BJ (cell line): Measurements from ENCODE around the gene SBNO1. TPM values are rescaled to one million over a fixed set of nuclear protein-coding genes. Genes with fewer than 3 reads are reported as not detected.
"Not testable (repeated sequence)": the region's sequence is repeated elsewhere in the genome, so short reads cannot be mapped to it uniquely, and the experiment has no call there.

Experiments
- CTCF ChIA-PET: fragments of 350-600 bp; formaldehyde crosslinking; extraction: SDS; loops from one replicate; lab custom pipeline; 2021; ENCODE audit warnings: antibody characterized with exemption, inconsistent platforms; lab: Yijun Ruan, JAX
- POLR2A ChIA-PET: fragments of 300-600 bp; sonication (Branson Sonifier 250); formaldehyde crosslinking; extraction: SDS; loops from one replicate; lab custom pipeline; 2021; ENCODE audit warnings: antibody characterized with exemption; lab: Charles Lee
- DNase-seq: peaks from one replicate; pipeline ENCODE4 v3.0.0-alpha.2; 2011; ENCODE audit warnings: low read depth
- H3K27me3 ChIP-seq: 2 replicates; pipeline ENCODE4 v1.6.0; 2011; ENCODE audit warnings: low read length; ENCODE audit not compliant: control insufficient read depth, insufficient read depth
- H3K36me3 ChIP-seq: 2 replicates; pipeline ENCODE4 v1.5.1; 2011; ENCODE audit warnings: low read length; ENCODE audit not compliant: control insufficient read depth, insufficient read depth
- H3K4me3 ChIP-seq: 2 replicates; pipeline ENCODE4 v1.5.1; 2011; ENCODE audit warnings: low read depth, mild to moderate bottlenecking, control low read depth, low read length
- polyA plus RNA-seq: library from polyadenylated mRNA; depleted of rRNA; stranded (reverse); fragments of >200 nt; gene quantifications from 2 replicates; pipeline ENCODE4 v1.2.3, GENCODE V29; 2011
- TF ChIP-seq, protein P1 (sequence below): IDR thresholded peaks from 2 replicates; pipeline ENCODE4 v1.5.1; 2011; ENCODE audit warnings: low read depth, mild to moderate bottlenecking, control low read depth, inconsistent platforms, low read length, moderate library complexity; ENCODE audit not compliant: insufficient read depth

The SBNO1 gene
- polyA plus RNA-seq, 1 experiment, result 4.8 TPM

DNA sequence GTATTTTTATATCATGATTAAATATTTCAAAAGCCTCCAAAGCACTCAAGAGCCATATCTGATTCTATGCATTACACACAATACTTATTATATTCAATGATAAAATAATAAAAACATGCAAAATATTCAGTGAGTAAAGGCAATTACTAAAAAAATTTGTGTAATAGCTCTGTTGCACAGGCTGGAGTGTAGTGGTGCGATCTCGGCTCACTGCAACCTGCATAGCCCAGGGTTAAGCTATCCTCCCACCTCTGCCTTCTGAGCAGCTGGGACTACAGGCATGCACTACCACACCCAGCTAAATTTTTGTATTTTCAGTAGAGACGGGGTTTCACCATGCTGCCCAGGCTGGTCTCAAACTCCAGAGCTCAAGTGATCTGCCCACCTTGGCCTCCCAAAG is 45.4 kb downstream of the SBNO1 start:
- CTCF ChIA-PET, result interaction anchor here (0.6 kb wide), 1 partner anchor 28 kb away, joined by 3 read pairs; no protein-coding TSS in a partner anchor
- POLR2A ChIA-PET, result no interaction called here
- Histone ChIP-seq H3K27me3 (no peaks in the 10 kb centered on the region), H3K4me3 (no peak overlapping the region), H3K36me3 (peaks cover 10% of the 10 kb centered on the region)
- TF ChIP-seq, protein P1, sequence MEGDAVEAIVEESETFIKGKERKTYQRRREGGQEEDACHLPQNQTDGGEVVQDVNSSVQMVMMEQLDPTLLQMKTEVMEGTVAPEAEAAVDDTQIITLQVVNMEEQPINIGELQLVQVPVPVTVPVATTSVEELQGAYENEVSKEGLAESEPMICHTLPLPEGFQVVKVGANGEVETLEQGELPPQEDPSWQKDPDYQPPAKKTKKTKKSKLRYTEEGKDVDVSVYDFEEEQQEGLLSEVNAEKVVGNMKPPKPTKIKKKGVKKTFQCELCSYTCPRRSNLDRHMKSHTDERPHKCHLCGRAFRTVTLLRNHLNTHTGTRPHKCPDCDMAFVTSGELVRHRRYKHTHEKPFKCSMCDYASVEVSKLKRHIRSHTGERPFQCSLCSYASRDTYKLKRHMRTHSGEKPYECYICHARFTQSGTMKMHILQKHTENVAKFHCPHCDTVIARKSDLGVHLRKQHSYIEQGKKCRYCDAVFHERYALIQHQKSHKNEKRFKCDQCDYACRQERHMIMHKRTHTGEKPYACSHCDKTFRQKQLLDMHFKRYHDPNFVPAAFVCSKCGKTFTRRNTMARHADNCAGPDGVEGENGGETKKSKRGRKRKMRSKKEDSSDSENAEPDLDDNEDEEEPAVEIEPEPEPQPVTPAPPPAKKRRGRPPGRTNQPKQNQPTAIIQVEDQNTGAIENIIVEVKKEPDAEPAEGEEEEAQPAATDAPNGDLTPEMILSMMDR, result no peak
- no peak for DNase-seq

GRCh38 chr12:123313046-123313445 is 51.6 kb downstream of the SBNO1 start:
- CTCF ChIA-PET, H3K27me3 ChIP-seq, H3K4me3 ChIP-seq, DNase-seq: not testable (repeated sequence)
- POLR2A ChIA-PET, result interaction anchor here (0.6 kb wide), 1 partner anchor 9 kb away, joined by 8 read pairs; no protein-coding TSS in a partner anchor
- peaks cover 11% of the 10 kb centered on the region for H3K36me3 ChIP-seq

- POLR2A ChIA-PET, result no interaction called here
- Histone ChIP-seq H3K27me3 (no peaks in the 10 kb centered on the region), H3K36me3 (peaks cover 10% of the 10 kb centered on the region), H3K4me3 (no peak overlapping the region)
- DNase-seq, result no peak
- CTCF ChIA-PET, result no interaction called here
- TF ChIP-seq, protein P1, result no peak
Observed at GRCh38 chr12:123306200-123306599, 58.4 kb downstream of the SBNO1 start.

- POLR2A ChIA-PET, result no interaction called here
- no peak overlapping the region for H3K4me3 ChIP-seq
- CTCF ChIA-PET, result interaction anchor here (0.5 to 1.4 kb wide), 3 partner anchors 13 to 1932 kb away, joined by 3 to 4 read pairs (median 3); no protein-coding TSS in a partner anchor
- H3K36me3 ChIP-seq, result peaks cover 9% of the 10 kb centered on the region
- no peaks in the 10 kb centered on the region for H3K27me3 ChIP-seq
- TF ChIP-seq, protein P1, result no peak
- DNase-seq, result no peak
Observed at GRCh38 chr12:123305136-123305535, 59.5 kb downstream of the SBNO1 start.

- Histone ChIP-seq H3K27me3 (no peaks in the 10 kb centered on the region), H3K36me3 (peaks cover 22% of the 10 kb centered on the region), H3K4me3 (no peak overlapping the region)
- TF ChIP-seq, protein P1, result no peak
- DNase-seq, result no peak
- ChIA-PET POLR2A (no interaction called here), CTCF (no interaction called here)
Observed at GRCh38 chr12:123293178-123293760, 71.4 kb downstream of the SBNO1 start.

DNA sequence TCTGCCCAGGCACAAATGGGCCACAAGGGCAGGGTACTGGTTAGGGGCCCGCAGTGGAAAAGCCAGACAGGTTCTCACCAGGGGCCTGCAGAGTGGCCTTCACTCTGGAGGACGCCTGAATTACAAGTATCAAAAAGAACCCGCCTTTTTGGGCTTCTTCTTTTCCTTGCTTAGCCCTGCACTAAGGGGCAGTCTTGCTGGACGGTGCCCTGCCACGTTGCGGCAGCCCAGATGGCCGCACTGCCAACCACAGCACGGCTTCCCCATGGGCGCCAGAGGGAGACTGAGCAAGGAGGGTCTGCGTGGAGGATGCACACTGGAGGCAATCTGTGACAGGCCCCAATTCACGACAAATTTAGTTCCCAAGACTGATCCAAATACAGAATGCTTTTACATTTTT is 74.7 kb downstream of the SBNO1 start:
- no peak overlapping the region for H3K4me3 ChIP-seq
- H3K36me3 ChIP-seq, result peaks cover 11% of the 10 kb centered on the region
- CTCF ChIA-PET, result no interaction called here
- POLR2A ChIA-PET, result no interaction called here
- DNase-seq, result no peak
- no peaks in the 10 kb centered on the region for H3K27me3 ChIP-seq
- TF ChIP-seq, protein P1, result no peak
